ENCODE measurements around the gene ORAI2. TPM values are rescaled to one million over a fixed set of nuclear protein-coding genes. Genes with fewer than 3 reads are reported as not detected.

Gene ORAI2
- total RNA-seq, 4 donors from 2014 or later, result 11.4 to 31.6 (median 26.6) TPM

DNA sequence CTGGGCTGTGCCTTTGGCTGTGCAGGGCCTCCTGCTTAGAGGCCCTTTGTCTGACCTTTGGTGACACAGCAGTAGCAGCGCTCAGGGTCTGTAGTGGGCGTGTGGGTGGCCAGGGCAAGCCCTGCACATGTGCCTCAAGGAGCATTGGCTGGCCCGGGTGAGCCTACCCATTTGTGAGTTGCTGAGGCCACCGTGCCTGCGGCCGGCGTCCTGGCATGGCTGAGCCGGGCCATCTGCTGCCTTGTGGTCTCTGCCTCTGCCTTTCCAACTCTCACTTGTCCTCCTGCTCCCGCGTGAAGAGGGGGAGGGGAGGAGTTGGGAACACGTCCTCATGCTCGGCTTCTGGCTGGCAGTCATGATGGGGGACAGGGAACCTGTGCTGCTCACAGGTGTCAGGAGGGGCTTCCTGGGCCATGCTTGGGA, 9.2 kb upstream of the ORAI2 start:
- DNase-seq (ENCODE audit: low spot score) (no peak), ATAC-seq (ENCODE audit: low FRiP score) (no peak)
- no peak for TF ChIP-seq CTCF (IDR thresholded peaks at IDR 0.05)

DNA sequence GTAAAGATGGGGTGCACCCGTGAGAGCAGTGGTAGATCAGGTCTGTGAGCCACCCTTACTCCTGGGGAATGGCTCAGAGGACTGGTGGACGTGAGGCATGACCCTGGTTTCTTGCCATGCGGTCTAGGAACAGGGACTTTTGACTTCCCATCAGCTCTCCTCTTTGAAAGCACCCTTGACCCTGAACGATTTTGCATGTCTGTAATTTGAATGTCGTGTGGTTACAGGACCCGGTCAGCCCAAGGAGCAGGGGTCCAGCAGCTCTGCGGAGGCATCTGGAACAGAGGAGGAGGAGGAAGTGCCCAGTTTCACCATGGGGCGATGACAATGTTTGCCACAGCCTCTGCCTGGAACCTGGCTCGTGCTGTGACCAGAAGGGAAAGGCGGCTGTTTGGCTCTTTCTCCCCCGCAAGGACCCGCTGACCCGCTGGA, 8.6 kb upstream of the ORAI2 start:
- DNase-seq (ENCODE audit: low spot score) (no peak), ATAC-seq (ENCODE audit: low FRiP score) (no peak)
- TF ChIP-seq CTCF (IDR thresholded peaks at IDR 0.05), result no peak

DNA sequence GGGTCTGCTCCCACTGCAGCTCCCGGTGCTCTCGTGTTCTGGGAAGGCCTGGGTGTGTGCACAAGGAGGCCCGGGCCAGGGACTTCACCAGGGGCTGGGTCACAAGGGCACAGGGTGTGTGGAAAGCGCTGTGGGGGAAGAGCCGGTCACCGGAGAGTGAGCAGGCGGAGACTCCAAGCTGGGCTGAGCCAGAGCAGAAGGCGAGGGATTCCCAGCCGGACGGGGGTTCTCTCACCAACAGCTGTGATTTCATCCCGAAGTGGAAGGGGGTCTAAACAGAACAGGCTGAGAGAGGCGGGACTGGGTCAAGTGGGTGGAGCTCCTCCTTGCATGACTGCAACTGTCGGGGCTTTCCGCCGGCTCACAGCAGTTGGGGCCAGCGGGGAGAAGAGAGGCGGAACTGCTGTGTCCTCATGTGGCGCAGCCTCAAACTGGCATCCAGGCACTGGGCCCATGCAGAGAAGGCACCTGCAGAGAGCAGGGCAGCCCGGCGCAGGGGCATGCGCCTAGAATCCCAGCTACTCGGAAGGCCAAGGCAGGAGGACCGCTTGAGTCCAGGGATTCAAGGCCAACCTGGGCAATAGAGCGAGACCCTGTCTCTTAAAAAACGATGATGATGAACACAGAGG, 7.6 kb upstream of the ORAI2 start:
- no peak for DNase-seq (ENCODE audit: low spot score)
- ATAC-seq (ENCODE audit: low FRiP score), result peak; percentile 23
- TF ChIP-seq CTCF (IDR thresholded peaks at IDR 0.05), result no peak

GRCh38 chr7:102426268-102427018, 6.9 kb upstream of the ORAI2 start:
- no peak for TF ChIP-seq CTCF (IDR thresholded peaks at IDR 0.05)
- no peak for ATAC-seq (ENCODE audit: low FRiP score)

DNA sequence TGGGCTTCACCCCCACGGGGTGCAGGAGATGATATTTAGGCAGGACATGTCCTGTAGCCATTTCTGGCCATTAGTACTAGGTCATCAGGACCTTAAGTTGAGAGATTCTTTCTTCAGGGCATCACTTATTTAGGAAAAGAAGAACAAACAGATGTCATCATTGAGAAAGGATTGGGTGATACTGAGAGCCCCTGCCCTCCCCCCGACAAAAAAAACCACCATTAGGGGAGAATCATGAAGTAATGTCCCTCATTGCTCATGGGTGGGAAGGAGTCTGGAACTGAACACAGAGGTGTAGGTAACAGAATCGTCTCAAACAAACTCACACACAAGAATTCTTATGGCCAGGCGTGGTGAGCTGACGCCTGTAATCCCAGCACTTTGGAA, 6.4 kb upstream of the ORAI2 start:
- TF ChIP-seq CTCF (IDR thresholded peaks at IDR 0.05), result no peak
- ATAC-seq (ENCODE audit: low FRiP score) (no peak), DNase-seq (ENCODE audit: low spot score) (no peak)

More at GRCh38 chr7:102426268-102427018, 6.9 kb upstream of the ORAI2 start:
- no peak for DNase-seq (ENCODE audit: low spot score)

DNA sequence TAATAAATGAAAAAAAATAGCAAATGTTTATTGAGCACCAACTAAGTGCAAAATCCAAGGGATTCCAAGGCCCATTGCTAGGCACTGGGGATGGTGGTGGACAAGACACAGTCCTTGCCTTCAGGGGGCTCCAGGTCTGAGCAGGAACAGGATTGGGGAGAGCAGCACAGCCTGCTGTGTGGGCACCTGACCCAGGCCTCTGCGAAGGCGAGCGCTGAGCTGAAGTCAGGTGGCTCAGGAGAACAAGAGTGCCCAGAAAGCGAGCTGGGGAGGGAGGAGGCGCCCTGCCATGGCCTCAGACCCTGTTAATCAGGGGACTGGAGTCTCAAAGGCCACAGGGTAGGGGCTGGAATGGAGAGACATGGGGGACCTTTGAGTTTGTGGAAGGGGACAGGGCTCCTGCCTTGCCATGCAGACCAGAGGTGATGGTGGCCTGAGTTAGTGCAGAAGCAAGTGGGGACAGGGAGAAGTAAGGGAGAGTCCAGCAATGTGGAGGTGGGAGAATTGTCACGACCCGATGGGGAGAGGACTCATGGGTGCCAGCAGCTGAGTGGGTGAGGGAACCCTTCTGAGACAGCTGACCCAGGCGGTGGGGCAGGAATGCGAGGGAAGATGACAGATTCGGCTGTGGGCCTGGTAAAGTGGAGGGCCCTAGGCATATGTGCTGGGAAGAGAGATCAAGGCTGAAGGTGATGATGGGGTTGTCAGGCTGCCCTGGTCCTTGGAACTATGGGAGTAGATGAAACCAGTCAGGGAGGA, 4.1 kb upstream of the ORAI2 start:
- no peak for TF ChIP-seq CTCF (IDR thresholded peaks at IDR 0.05)
- ATAC-seq (ENCODE audit: low FRiP score) (no peak), DNase-seq (ENCODE audit: low spot score) (no peak)
